B cell (primary cell): ENCODE results near the gene DDX17. TPM values are rescaled to one million over a fixed set of nuclear protein-coding genes. Genes with fewer than 3 reads are reported as not detected.

Experiments
- ATAC-seq: fragments of 200-7000 bp; cut with Tn5 transposase; one replicate; pipeline ENCODE4 v1.10.0; 2021; ENCODE audit warnings: low read depth, mild to moderate bottlenecking, moderate number of reproducible peaks, moderate library complexity
- CTCF ChIA-PET: fragments of 350-600 bp; sonication (Branson Sonifier 250); formaldehyde crosslinking; loops from one replicate; lab custom pipeline; 2021; ENCODE audit warnings: antibody characterized with exemption, inconsistent platforms; lab: Charles Lee
- POLR2A ChIA-PET: fragments of 350-600 bp; sonication (Branson Sonifier 250); formaldehyde crosslinking; loops from one replicate; lab custom pipeline; 2021; ENCODE audit warnings: antibody characterized with exemption; lab: Charles Lee
- DNase-seq: peaks from one replicate; pipeline ENCODE4 v3.0.0; 2013
- H2AFZ ChIP-seq: 2 replicates; pipeline ENCODE4 v1.6.1; 2012; ENCODE audit warnings: mild to moderate bottlenecking, low read depth, low read length; ENCODE audit not compliant: insufficient read depth, poor library complexity, severe bottlenecking
- H3K27ac ChIP-seq, 2 donors: 1 replicate in 1 of 2; 2 replicates in 1 of 2; pipeline ENCODE4 v1.5.1; 2012 to 2013; ENCODE audit warnings: low read length in 2 of 2, mild to moderate bottlenecking in 2 of 2, moderate library complexity in 1 of 2
- H3K27me3 ChIP-seq, 4 experiments: fragments of 200-600 bp in 1 of 4; sonication (generic) in 1 of 4; replicated peaks in 1 of 4; 1 replicate in 2 of 4; 2 replicates in 2 of 4; pipeline versions ENCODE4 v1.6.1 to v1.7.0; 2013 to 2016; ENCODE audit warnings: low read length in 3 of 4, mild to moderate bottlenecking in 2 of 4, mixed read lengths in 1 of 4, moderate library complexity in 1 of 4; ENCODE audit not compliant: insufficient read depth in 4 of 4, control insufficient read depth in 3 of 4; ENCODE audit errors: control extremely low read depth in 1 of 4
- H3K36me3 ChIP-seq, 2 experiments: replicated peaks in 1 of 2; 1 replicate in 1 of 2; 2 replicates in 1 of 2; pipeline versions ENCODE4 v1.6.1 to v1.7.1; 2013; ENCODE audit warnings: low read length in 1 of 2; ENCODE audit not compliant: insufficient read depth in 2 of 2, control insufficient read depth in 1 of 2; ENCODE audit errors: control extremely low read depth in 1 of 2, extremely low read depth in 1 of 2
- H3K4me1 ChIP-seq, 2 donors: fragments of 200-600 bp in 1 of 2; sonication (generic) in 1 of 2; 1 replicate in 1 of 2; 2 replicates in 1 of 2; pipeline versions ENCODE4 v1.5.1 to v1.6.1; 2013 to 2017; ENCODE audit warnings: low read length in 2 of 2; ENCODE audit not compliant: control insufficient read depth in 2 of 2, insufficient read depth in 2 of 2
- H3K4me2 ChIP-seq: replicated peaks from 2 replicates; pipeline ENCODE3; 2012; ENCODE audit warnings: mild to moderate bottlenecking, low read depth, low read length; ENCODE audit not compliant: poor library complexity, severe bottlenecking
- H3K4me3 ChIP-seq, 5 experiments: fragments of 200-600 bp in 1 of 5; sonication (generic) in 1 of 5; 1 replicate in 3 of 5; 2 replicates in 2 of 5; pipeline versions ENCODE4 v1.5.1 to v1.7.0; 2011 to 2016; ENCODE audit warnings: low read length in 4 of 5, mild to moderate bottlenecking in 4 of 5, low read depth in 2 of 5, control low read depth in 1 of 5, moderate library complexity in 1 of 5; ENCODE audit not compliant: insufficient read depth in 1 of 5; ENCODE audit errors: control extremely low read depth in 1 of 5, extremely low read depth in 1 of 5
- H3K79me2 ChIP-seq: fragments of 200-600 bp; sonication (generic); one replicate; pipeline ENCODE4 v1.6.0; 2016; ENCODE audit warnings: low read length; ENCODE audit not compliant: control insufficient read depth, insufficient read depth
- H3K9ac ChIP-seq: fragments of 200-600 bp; sonication (generic); 2 replicates; pipeline ENCODE4 v1.6.1; 2017; ENCODE audit warnings: mild to moderate bottlenecking, low read length, moderate library complexity
- H3K9me3 ChIP-seq, 3 donors: one replicate each; pipeline versions ENCODE4 v1.6.1 to v1.7.1; 2013; ENCODE audit warnings: low read length in 2 of 3; ENCODE audit not compliant: control insufficient read depth in 2 of 3, insufficient read depth in 1 of 3; ENCODE audit errors: control extremely low read depth in 1 of 3
- H4K20me1 ChIP-seq: 2 replicates; pipeline ENCODE4 v1.6.0; 2012; ENCODE audit warnings: mild to moderate bottlenecking, low read length; ENCODE audit not compliant: insufficient read depth, control insufficient read depth, poor library complexity, severe bottlenecking
- H3K27ac Mint-ChIP-seq: one replicate; pipeline ENCODE4 v1.8.0; 2021; ENCODE audit warnings: mixed read lengths
- H3K27me3 Mint-ChIP-seq: one replicate; pipeline ENCODE4 v1.8.0; 2021; ENCODE audit warnings: mixed read lengths
- H3K4me1 Mint-ChIP-seq: one replicate; pipeline ENCODE4 v1.8.0; 2021; ENCODE audit warnings: mixed read lengths
- H3K4me3 Mint-ChIP-seq: one replicate; pipeline ENCODE4 v1.8.0; 2021; ENCODE audit warnings: mixed read lengths
- H3K9me3 Mint-ChIP-seq: one replicate; pipeline ENCODE4 v1.8.0; 2022; ENCODE audit warnings: mixed read lengths; ENCODE audit not compliant: insufficient read depth
- EZH2 ChIP-seq: IDR thresholded peaks from 2 replicates; pipeline ENCODE4 v1.6.1; 2012; ENCODE audit warnings: borderline replicate concordance, low read depth, mild to moderate bottlenecking, moderate library complexity, low read length; ENCODE audit not compliant: insufficient read depth, poor library complexity, severe bottlenecking
- WGBS: methylation state at CpG from one replicate; pipeline ENCODE4 v1.1.5; 2013; ENCODE audit warnings: missing lambda C conversion rate; ENCODE audit not compliant: insufficient coverage; 5-methylcytosine and 5-hydroxymethylcytosine counted together
- intact Hi-C: fragments of 100-400 bp; cut with micrococcal nuclease; formaldehyde crosslinking; loops from one replicate; pipeline ENCODE4 v1.10.0; 2022
- polyA plus RNA-seq: library from polyadenylated mRNA; depleted of rRNA; stranded (reverse); fragments of >200 nt; gene quantifications from 2 replicates; pipeline ENCODE4 v1.2.3, GENCODE V29; 2012
- total RNA-seq, 2 donors: library from RNA; stranded (reverse); fragments of 120-200 nt in 1 of 2; gene quantifications; 1 replicate in 1 of 2; 2 replicates in 1 of 2; pipeline versions ENCODE4 v1.2.3 to v1.2.4, GENCODE V29; 2013 to 2022
- TF ChIP-seq, protein P1 (sequence below): fragments of 200-600 bp; IDR thresholded peaks from one replicate; pipeline ENCODE4 v1.8.0; 2022; ENCODE audit warnings: antibody characterized with exemption, mild to moderate bottlenecking

Gene DDX17
- total and polyA plus RNA-seq, 2 donors (not counting 1 experiment from before 2014, with no cell fraction given), result 754 to 936 TPM

- ChIA-PET CTCF (no interaction called here), POLR2A (no interaction called here)
- H3K36me3 ChIP-seq, result no peaks in the 10 kb centered on the region
- H3K79me2 ChIP-seq, result no peaks in the 10 kb centered on the region
- WGBS, result 50% methylated on average over 2 of the region's 3 CpGs
- H3K9me3 ChIP-seq, result no peaks in the 10 kb centered on the region
- H2AFZ ChIP-seq, result no peak overlapping the region
- H3K9ac ChIP-seq, result no peak overlapping the region
- no peak overlapping the region for H3K27ac ChIP-seq
- Mint-ChIP-seq H3K27me3 (peaks cover 4% of the 10 kb centered on the region), H3K4me3 (no peak overlapping the region), H3K9me3 (no peaks in the 10 kb centered on the region), H3K4me1 (peaks cover 3% of the 10 kb centered on the region), H3K27ac (no peak overlapping the region)
- DNase-seq (no peak), ATAC-seq (no peak)
- intact Hi-C loops, result no loop called here
- H3K27me3 ChIP-seq, result no peaks in the 10 kb centered on the region
- no peaks in the 10 kb centered on the region for H4K20me1 ChIP-seq
- peaks cover 0 to 4% of the 10 kb centered on the region in 2 donors for H3K4me1 ChIP-seq
- H3K4me2 ChIP-seq, result no peak overlapping the region
- TF ChIP-seq, protein P1, sequence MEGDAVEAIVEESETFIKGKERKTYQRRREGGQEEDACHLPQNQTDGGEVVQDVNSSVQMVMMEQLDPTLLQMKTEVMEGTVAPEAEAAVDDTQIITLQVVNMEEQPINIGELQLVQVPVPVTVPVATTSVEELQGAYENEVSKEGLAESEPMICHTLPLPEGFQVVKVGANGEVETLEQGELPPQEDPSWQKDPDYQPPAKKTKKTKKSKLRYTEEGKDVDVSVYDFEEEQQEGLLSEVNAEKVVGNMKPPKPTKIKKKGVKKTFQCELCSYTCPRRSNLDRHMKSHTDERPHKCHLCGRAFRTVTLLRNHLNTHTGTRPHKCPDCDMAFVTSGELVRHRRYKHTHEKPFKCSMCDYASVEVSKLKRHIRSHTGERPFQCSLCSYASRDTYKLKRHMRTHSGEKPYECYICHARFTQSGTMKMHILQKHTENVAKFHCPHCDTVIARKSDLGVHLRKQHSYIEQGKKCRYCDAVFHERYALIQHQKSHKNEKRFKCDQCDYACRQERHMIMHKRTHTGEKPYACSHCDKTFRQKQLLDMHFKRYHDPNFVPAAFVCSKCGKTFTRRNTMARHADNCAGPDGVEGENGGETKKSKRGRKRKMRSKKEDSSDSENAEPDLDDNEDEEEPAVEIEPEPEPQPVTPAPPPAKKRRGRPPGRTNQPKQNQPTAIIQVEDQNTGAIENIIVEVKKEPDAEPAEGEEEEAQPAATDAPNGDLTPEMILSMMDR, result no peak
- TF ChIP-seq EZH2, result no peak
- H3K4me3 ChIP-seq, result no peak overlapping the region
These were observed 18.3 kb upstream of the DDX17 start for GRCh38 chr22:38524429-38524828.

DNA sequence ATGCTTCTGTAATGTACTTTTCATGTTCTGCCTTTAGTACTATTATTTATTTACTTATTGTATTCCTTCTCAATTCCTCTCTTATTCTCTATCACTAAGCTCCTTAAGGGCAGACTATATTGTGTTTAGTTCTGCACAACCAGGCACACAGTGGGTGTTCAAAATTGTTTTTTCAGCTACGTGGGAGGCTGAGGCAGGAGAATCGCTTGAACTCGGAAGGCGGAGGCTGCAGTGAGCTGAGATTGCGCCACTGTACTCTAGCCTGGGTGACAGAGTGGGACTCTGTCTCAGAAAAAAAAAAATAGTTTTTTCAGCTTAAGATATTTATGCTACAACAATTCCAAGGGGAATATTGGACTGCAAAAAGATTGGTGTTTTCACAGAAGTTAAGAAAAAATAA, 17.4 kb upstream of the DDX17 start:
- Histone ChIP-seq H4K20me1 (no peaks in the 10 kb centered on the region), H3K9me3 (no peaks in the 10 kb centered on the region), H3K4me1 (peaks cover 0 to 4% of the 10 kb centered on the region in 2 donors), H3K79me2 (no peaks in the 10 kb centered on the region), H3K4me3 (no peak overlapping the region), H3K27ac (no peak overlapping the region), H2AFZ (no peak overlapping the region), H3K27me3 (no peaks in the 10 kb centered on the region), H3K4me2 (no peak overlapping the region), H3K36me3 (no peaks in the 10 kb centered on the region), H3K9ac (no peak overlapping the region)
- no peak overlapping the region for H3K4me3 Mint-ChIP-seq
- intact Hi-C loops, result no loop called here
- no peak overlapping the region for H3K27ac Mint-ChIP-seq
- no peak for ATAC-seq
- TF ChIP-seq, protein P1, result no peak
- TF ChIP-seq EZH2, result no peak
- 100% methylated on average over 4 of the region's 5 CpGs for WGBS
- no peak for DNase-seq
- H3K4me1 Mint-ChIP-seq, result peaks cover 3% of the 10 kb centered on the region
- H3K9me3 Mint-ChIP-seq, result no peaks in the 10 kb centered on the region
- ChIA-PET POLR2A (interaction anchor here (0.7 kb wide), 1 partner anchor 16 kb away, joined by 3 read pairs; no protein-coding TSS in a partner anchor), CTCF (interaction anchor here (0.6 kb wide), 1 partner anchor 486 kb away, joined by 3 read pairs; no protein-coding TSS in a partner anchor)
- peaks cover 4% of the 10 kb centered on the region for H3K27me3 Mint-ChIP-seq
